Erythroblast (primary cell): ENCODE results near the gene NIPAL4.

Source experiments
- GATA1 ChIP-seq: IDR thresholded peaks from 2 replicates; pipeline ENCODE4 v1.6.1; 2011; ENCODE audit warnings: low read depth, mild to moderate bottlenecking, control low read depth, low read length, moderate library complexity
- POLR2A ChIP-seq: IDR thresholded peaks from 2 replicates; pipeline ENCODE4 v1.6.1; 2011; ENCODE audit warnings: mild to moderate bottlenecking, low read length

GRCh38 chr5:157445745-157446411, 14.1 kb upstream of the NIPAL4 start:
- TF ChIP-seq POLR2A, result no peak
- TF ChIP-seq GATA1, result no peak
